ENCODE data around the gene NIPA2.

Gene NIPA2

DNA sequence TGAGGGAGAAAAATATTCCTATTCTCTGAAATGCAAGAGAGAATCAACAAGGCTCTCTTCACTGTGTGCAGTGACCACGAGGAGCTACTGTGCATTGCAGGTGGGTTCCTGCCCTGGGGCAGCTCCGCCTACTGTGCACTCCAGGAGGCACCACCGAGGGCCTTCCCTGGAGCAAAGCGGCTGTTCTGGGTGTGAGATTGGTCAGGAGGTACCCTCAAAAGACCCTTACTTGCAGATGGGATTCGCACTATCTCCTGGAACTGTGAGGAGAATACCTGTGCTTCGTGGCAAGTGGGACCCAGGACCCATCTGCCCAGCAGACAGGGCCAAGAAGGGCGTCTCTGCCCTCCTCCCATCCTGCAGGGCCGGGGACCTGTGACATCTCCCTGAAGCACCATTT lies 72.8 kb downstream of the NIPA2 start (continued):
- TF ChIP-seq, protein P1, sequence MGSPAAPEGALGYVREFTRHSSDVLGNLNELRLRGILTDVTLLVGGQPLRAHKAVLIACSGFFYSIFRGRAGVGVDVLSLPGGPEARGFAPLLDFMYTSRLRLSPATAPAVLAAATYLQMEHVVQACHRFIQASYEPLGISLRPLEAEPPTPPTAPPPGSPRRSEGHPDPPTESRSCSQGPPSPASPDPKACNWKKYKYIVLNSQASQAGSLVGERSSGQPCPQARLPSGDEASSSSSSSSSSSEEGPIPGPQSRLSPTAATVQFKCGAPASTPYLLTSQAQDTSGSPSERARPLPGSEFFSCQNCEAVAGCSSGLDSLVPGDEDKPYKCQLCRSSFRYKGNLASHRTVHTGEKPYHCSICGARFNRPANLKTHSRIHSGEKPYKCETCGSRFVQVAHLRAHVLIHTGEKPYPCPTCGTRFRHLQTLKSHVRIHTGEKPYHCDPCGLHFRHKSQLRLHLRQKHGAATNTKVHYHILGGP (tag by site-specific recombination; IDR thresholded peaks at IDR 0.05): no peak

- TF ChIP-seq ZBTB17 (tag by site-specific recombination; IDR thresholded peaks at IDR 0.05) (no peak), ZNF10 (tag by site-specific recombination; IDR thresholded peaks at IDR 0.05) (no peak), ZNF600 (tag by site-specific recombination; IDR thresholded peaks at IDR 0.05) (no peak), ZNF416 (tag by site-specific recombination; IDR thresholded peaks at IDR 0.05) (no peak), ZNF121 (tag by site-specific recombination; IDR thresholded peaks at IDR 0.05) (no peak), PRDM1 (tag by site-specific recombination; IDR thresholded peaks at IDR 0.05) (0 out of 2 replicates have a peak, but pooled peaks have one; percentile 3)
- Histone ChIP-seq H3K9me3 (ENCODE audit: control insufficient read depth, insufficient read depth, low read depth, low read length) (no peaks in the 10 kb centered on the region), H3K27ac (ENCODE audit: extremely low read depth, low read depth, low read length) (no peak overlapping the region), H3K4me1 (ENCODE audit: control insufficient read depth, insufficient read depth, low read length) (no peaks in the 10 kb centered on the region), H3K36me3 (ENCODE audit: control insufficient read depth in 2 of 2, insufficient read depth in 1 of 2, low read length in 2 of 2) (peaks cover 3 to 58% of the 10 kb centered on the region in 2 experiments; a peak in 2 of 3 replicates), H3K4me3 (ENCODE audit: low read depth, low read length) (no peak overlapping the region)
- ChIA-PET CTCF (no interaction called here), POLR2A (no interaction called here)
Observed at GRCh38 chr15:22912256-22912655, 73.8 kb downstream of the NIPA2 start.

- CTCF ChIA-PET: no interaction called here
- Histone ChIP-seq H3K4me1 (ENCODE audit: control insufficient read depth, insufficient read depth, low read length) (no peaks in the 10 kb centered on the region), H3K36me3 (ENCODE audit: control insufficient read depth in 2 of 2, insufficient read depth in 1 of 2, low read length in 2 of 2) (peaks cover 3 to 61% of the 10 kb centered on the region in 2 experiments; a peak in 2 of 3 replicates), H3K9me3 (ENCODE audit: control insufficient read depth, insufficient read depth, low read depth, low read length) (no peaks in the 10 kb centered on the region), H3K4me3 (ENCODE audit: low read depth, low read length) (no peak overlapping the region), H3K27ac (ENCODE audit: extremely low read depth, low read depth, low read length) (no peak overlapping the region)
- POLR2A ChIA-PET: interaction anchor here (0.7 kb wide), 1 partner anchor 9 kb away, joined by 4 read pairs; no protein-coding TSS in a partner anchor
- TF ChIP-seq ZNF138 (tag by site-specific recombination; IDR thresholded peaks at IDR 0.05; ENCODE audit: borderline replicate concordance) (no peak), YY1 (tag by site-specific recombination; IDR thresholded peaks at IDR 0.05) (no peak), ZNF214 (tag by site-specific recombination; IDR thresholded peaks at IDR 0.05; ENCODE audit: borderline replicate concordance) (no peak), TCF7L2 (IDR thresholded peaks at IDR 0.05; ENCODE audit: borderline replicate concordance, low read depth, low read length) (no peak), ZNF449 (tag by site-specific recombination; IDR thresholded peaks at IDR 0.05) (no peak), ELK4 (IDR thresholded peaks at IDR 0.05; ENCODE audit: borderline replicate concordance, low read depth, low read length) (no peak), IKZF3 (tag by site-specific recombination; IDR thresholded peaks at IDR 0.05) (no peak), ZNF433 (tag by site-specific recombination; IDR thresholded peaks at IDR 0.05; ENCODE audit: low read depth) (no peak), ZNF621 (tag by site-specific recombination; IDR thresholded peaks at IDR 0.05) (no peak), ZNF776 (tag by site-specific recombination; IDR thresholded peaks at IDR 0.05; ENCODE audit: borderline replicate concordance) (no peak), ZNF585B (tag by site-specific recombination; IDR thresholded peaks at IDR 0.05) (no peak), ZNF544 (tag by site-specific recombination; IDR thresholded peaks at IDR 0.05) (no peak), ZNF645 (tag by site-specific recombination; IDR thresholded peaks at IDR 0.05) (no peak), ZNF596 (tag by site-specific recombination; IDR thresholded peaks at IDR 0.05) (no peak), YY2 (tag by site-specific recombination; IDR thresholded peaks at IDR 0.05) (no peak)
- TF ChIP-seq, protein P2, sequence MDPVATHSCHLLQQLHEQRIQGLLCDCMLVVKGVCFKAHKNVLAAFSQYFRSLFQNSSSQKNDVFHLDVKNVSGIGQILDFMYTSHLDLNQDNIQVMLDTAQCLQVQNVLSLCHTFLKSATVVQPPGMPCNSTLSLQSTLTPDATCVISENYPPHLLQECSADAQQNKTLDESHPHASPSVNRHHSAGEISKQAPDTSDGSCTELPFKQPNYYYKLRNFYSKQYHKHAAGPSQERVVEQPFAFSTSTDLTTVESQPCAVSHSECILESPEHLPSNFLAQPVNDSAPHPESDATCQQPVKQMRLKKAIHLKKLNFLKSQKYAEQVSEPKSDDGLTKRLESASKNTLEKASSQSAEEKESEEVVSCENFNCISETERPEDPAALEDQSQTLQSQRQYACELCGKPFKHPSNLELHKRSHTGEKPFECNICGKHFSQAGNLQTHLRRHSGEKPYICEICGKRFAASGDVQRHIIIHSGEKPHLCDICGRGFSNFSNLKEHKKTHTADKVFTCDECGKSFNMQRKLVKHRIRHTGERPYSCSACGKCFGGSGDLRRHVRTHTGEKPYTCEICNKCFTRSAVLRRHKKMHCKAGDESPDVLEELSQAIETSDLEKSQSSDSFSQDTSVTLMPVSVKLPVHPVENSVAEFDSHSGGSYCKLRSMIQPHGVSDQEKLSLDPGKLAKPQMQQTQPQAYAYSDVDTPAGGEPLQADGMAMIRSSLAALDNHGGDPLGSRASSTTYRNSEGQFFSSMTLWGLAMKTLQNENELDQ (tag by site-specific recombination; IDR thresholded peaks at IDR 0.05; ENCODE audit: low read depth): no peak
- TF ChIP-seq, protein P3, sequence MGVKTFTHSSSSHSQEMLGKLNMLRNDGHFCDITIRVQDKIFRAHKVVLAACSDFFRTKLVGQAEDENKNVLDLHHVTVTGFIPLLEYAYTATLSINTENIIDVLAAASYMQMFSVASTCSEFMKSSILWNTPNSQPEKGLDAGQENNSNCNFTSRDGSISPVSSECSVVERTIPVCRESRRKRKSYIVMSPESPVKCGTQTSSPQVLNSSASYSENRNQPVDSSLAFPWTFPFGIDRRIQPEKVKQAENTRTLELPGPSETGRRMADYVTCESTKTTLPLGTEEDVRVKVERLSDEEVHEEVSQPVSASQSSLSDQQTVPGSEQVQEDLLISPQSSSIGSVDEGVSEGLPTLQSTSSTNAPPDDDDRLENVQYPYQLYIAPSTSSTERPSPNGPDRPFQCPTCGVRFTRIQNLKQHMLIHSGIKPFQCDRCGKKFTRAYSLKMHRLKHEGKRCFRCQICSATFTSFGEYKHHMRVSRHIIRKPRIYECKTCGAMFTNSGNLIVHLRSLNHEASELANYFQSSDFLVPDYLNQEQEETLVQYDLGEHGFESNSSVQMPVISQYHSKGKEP (tag by site-specific recombination; IDR thresholded peaks at IDR 0.05): no peak
Observed at GRCh38 chr15:22913646-22914380, 75.3 kb downstream of the NIPA2 start.
